ENCODE data around the gene NRXN3.
"Not testable (repeated sequence)": the region's sequence is repeated elsewhere in the genome, so short reads cannot be mapped to it uniquely, and the experiment has no call there.

NRXN3 gene

DNA sequence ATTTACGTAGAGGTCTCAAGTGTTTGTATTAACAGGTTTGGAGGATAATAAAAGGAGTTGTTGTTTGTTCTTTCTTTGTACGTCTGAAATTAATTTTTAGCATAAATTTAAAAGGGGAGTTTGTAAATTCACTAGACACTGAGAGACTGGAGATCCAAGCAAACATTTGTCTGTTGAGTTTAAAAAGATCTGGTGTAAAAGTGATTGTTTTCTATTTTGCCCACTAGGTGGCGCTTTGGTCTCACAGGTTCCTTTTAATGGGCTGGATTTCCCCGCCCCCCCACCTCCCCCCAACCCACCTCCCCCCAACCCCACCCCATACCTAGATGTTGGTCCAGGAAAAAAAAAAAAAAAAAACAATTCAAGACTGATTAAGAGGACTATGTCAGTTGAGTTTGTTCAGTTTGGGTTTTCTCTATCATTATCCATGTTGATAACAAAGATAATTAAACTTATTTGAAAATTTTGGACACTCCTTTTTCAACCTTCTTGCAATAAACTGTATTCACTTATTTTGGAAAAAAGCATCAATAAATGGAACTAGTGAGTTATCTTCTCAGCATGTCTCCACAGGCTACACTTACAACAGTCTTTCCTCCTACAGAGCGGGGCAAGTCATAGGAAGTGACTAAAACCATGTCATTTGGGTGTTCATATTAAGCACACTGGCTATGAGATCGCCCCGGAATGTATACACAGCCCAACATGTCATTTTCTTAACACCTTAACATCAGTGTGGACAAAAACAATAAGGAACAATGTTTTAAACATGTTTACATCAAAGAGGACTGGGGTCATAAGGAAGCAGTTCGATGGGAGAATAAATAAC lies 841.1 kb downstream of the NRXN3 start:
- Histone ChIP-seq H3K27ac (no peak overlapping the region), H3K4me3 (no peak overlapping the region)

DNA sequence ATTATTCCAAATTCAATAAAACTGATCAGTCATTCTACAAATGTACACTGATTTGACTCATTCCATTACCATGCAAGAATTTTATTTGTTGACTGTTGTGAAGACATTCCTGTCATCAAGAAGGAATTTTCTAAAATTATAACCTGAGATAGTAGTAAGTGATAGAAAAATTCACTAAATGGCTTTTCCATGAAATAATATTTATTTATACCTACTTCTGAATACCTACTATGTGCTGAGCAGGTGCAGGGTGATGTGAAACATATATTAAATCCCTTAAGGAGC lies 841.7 kb downstream of the NRXN3 start:
- no peak overlapping the region for H3K4me3 ChIP-seq
- H3K27ac ChIP-seq: no peak overlapping the region

DNA sequence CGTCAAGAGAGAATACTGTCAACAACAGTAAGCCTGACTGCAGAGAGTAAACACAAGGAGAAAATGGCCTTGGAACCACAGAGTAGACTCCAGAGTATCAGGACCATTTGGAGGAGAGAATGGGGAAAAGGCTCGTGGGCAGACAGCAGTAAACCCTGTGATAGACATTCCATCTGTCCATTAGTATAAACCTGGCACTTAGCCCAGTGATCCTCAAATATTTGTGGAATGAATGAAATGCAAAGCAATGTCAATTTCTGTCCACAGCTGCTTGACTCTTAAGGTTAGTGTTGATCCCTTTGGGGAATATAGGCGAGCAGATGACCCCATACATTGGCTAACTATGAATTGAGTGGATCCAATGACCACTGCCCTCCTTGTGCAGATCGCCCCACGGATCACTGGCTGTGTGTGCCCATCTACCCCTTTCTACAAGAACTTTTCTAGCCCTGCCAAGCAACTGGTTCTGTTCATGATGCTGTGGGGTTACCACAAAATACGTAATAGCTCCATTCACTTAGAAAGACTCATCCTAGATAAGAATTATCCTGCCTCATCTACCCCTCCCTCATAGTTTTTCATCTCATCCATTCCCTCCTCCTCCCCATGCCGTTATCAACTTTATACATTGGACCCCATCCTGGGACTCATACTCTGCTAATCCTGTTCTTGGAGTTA lies 846.8 kb downstream of the NRXN3 start:
- Histone ChIP-seq H3K4me3 (no peak overlapping the region), H3K27ac (no peak overlapping the region)

DNA sequence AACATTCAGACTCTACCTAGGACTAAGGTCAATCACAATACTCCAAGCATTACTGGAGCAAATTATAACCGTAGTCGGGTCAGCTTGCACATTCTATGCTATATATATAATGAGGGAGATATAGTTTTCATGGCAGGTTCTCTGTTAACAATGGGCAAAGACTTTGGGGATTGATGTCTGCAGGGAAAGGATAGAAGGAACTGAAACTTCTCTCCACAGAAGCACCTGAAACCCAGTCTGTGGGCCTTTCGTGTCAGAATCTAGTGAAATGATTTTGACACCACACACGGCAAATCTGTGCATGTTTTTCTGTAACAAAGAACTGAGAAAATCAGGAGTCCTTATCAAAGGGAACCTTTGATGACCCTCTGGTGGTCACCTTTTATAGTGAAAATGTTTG lies 847.4 kb downstream of the NRXN3 start:
- no peak overlapping the region for H3K27ac ChIP-seq
- H3K4me3 ChIP-seq: no peak overlapping the region

DNA sequence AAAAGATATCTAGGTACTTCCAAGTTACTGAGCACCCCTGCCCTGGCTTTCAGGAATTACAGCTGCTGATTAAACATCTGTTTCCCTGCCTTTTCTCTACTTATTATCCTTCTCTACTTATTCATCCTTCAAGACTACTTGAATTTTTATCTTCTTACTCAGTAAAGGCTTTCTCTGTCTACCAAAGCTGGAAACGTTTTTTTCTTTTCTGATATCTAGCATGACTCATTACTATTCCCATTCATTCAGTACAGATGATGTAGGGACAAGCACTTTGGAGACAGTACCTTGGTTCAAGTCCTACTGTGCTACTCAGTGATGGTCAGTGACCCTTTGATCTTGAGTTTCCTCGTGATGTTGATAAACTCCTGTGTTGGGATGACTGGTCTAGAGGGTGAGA lies 848.7 kb downstream of the NRXN3 start:
- no peak overlapping the region for H3K27ac ChIP-seq

DNA sequence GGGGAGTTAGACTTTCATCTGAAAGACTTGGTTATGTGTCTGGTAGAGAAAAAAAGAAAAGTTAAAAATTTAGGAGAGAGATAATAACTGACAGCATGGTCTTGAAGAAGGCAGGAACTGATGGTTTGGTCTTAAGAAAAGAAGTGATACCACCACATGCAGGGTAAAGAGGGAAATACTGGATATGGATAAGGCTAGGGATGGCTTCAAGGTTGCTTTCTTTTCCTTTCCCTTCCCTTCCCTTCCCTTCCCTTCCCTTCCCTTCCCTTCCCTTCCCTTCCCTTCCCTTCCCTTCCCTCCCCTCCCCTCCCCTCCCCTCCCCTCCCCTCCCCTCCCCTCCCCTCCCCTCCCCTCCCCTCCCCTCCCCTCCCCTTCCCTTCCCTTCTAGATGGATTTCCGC lies 849.7 kb downstream of the NRXN3 start:
- not testable (repeated sequence) for H3K4me3 ChIP-seq, H3K27ac ChIP-seq

More for the DNA sequence above, 848.7 kb downstream of the NRXN3 start:
- no peak overlapping the region for H3K4me3 ChIP-seq

DNA sequence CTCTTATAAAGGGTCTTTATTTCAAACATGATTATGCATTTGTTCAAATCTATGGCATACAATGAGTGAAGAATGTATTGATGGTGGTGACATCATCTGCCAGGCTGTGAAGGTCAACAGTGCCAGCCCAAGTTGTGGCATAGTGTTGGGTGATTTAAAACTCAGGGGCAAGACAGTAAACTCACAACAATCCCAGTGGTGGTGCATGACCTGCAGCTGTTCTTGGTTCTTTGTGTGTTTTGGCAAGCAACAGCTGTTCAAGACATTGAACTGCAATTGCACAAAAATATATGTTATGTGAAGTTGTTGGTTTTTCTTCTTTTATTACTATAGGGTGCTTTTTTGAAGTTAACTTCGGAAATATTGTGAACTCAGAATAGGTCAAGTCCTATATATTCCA lies 851.6 kb downstream of the NRXN3 start:
- Histone ChIP-seq H3K4me3 (no peak overlapping the region), H3K27ac (no peak overlapping the region)

DNA sequence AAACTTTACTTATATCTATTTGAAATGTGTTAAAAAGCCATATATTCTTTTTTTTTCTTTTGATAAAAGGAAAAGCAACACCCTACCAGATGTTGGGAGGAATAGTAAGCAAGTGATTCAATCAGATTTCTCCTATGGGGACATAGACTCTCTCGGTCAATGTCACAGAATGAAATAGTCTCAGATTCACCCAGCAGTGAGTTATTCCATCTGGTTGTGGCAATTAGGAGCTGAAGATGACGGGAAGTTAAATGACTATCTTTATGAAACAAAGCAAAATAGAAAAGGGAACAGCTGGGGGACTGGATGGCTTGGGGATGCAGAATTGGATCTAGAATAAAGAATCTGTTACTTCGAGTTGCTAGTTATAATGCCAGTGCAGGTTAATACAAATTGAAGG lies 857.0 kb downstream of the NRXN3 start:
- Histone ChIP-seq H3K4me3 (no peak overlapping the region), H3K27ac (no peak overlapping the region)

DNA sequence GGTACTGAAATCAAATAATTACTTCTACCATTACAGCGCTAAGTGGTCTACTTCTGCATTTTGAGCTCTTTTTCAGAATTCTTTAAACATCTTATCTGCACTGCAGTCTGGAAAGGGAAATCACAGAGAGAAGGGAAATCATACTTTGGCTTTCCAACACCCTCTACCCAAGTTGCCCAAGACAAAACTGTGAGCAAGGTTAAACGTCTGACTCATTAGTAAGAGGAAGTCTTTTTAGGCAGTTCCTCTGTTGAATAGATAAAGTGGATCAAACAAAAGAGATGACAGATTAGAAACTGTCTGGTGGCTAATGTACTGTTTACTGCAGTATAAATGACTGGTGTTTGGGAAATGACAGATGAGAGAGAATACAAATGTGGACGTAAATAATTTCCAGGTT lies 858.1 kb downstream of the NRXN3 start:
- no peak overlapping the region for H3K4me3 ChIP-seq
- H3K27ac ChIP-seq: no peak overlapping the region

DNA sequence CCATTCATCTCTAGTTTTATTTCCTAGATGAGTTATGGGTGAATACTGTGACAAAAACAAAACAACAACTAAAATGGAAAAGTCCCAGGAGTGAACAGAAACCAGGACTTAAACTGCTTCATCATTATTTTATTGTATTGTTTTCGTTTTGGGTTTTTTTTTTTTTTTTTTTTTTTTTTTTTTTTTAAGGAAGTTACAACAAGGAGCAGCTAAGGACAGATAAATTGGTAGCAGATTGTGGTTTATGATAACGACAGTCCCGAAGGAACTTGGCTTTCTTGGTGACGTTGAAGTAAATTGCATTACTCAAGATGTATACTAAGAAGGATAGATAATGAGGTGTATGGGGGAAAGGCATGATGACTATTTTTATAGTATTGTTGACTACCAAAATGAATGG lies 866.3 kb downstream of the NRXN3 start:
- Histone ChIP-seq H3K27ac (no peak overlapping the region), H3K4me3 (no peak overlapping the region)

DNA sequence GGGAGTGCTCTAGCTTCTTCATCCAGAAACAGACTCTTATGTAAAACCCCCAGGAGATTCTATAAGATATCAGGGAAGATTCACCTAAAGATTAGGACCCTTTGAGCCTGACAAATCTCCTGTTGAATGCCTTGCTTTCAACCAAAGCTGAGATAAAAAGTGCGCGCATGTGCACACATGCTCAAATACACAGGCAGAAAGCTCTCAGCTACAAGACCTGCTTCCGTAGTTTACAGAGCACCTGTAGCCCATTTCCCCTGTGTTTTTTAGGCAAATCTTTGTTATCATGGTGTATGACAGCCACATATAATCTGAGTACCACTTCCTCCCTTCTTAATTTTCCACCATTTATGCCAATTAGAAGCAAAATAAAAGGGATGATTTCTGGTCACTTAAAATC lies 866.9 kb downstream of the NRXN3 start:
- Histone ChIP-seq H3K27ac (no peak overlapping the region), H3K4me3 (no peak overlapping the region)

DNA sequence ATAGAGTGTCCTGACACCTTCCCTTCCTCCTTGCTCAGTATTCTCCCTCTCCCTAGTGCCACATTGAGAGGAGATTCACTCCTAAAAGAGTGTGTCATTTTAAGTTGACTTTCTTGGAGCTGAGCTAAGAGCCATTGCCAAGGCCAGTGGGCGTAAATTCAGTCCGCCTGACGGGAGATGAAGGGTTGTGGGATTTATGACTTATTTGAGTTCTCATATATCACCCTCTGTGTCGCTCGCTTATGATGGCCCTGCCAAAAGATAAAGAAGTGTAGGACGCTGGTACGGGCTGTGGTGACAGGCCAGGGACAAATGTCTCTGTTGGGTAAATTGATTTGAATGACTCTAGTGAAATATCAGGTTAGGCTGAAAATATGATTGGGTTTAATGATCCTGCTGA lies 867.4 kb downstream of the NRXN3 start:
- H3K27ac ChIP-seq: no peak overlapping the region
- H3K4me3 ChIP-seq: no peak overlapping the region

DNA sequence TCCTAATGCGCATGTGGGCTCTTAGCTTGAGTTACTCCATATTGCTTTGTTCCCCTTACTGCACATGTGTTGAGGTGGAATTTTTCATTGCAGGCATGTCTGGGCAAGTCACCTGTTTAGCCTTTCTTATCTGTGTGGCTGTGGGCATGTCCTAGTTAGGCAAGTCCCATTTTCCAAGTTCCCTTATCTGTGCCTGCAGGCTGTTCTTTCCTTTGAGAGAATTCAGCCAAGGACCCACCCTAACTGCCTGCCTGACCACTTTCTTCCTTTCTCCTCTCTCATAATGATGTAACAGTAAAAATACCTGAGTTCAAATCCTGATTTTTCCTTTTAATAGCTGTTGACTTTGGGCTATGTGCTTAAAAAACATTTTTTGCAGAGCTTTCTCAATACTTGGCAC lies 870.6 kb downstream of the NRXN3 start:
- Histone ChIP-seq H3K4me3 (no peak overlapping the region), H3K27ac (no peak overlapping the region)

DNA sequence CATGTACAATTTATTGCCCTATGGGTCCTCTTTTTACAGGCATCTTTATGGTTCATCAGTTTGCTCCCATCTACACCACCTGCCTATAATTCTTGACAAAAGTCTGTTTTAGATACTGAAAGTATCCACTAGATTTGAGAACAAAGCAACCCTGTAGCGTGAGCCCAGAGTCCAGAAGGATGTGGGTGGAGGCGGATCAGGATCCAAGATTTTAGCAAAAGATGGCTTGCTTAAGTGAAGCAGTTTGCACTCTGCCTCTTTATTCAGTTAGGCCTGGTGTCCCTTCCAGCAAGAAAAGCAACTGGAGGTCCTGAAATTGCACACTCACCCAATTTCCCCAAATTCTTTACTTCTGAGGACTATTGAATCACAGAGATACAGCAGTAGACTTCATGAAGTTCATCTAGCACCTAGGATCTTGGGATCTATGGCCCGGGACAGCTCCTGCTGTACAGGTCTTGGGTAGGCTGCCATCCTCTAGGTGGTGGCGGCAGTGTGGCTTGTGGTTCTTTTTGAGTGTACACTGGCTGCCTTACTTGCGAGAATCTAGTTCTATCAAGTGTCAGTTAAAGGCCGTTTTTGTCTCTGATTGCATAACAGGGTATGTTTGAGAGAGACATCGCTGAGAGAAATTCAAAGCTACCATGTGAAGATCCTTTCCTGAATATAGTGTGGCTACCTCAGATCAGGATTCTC lies 873.2 kb downstream of the NRXN3 start:
- no peak overlapping the region for H3K27ac ChIP-seq
- no peak overlapping the region for H3K4me3 ChIP-seq

DNA sequence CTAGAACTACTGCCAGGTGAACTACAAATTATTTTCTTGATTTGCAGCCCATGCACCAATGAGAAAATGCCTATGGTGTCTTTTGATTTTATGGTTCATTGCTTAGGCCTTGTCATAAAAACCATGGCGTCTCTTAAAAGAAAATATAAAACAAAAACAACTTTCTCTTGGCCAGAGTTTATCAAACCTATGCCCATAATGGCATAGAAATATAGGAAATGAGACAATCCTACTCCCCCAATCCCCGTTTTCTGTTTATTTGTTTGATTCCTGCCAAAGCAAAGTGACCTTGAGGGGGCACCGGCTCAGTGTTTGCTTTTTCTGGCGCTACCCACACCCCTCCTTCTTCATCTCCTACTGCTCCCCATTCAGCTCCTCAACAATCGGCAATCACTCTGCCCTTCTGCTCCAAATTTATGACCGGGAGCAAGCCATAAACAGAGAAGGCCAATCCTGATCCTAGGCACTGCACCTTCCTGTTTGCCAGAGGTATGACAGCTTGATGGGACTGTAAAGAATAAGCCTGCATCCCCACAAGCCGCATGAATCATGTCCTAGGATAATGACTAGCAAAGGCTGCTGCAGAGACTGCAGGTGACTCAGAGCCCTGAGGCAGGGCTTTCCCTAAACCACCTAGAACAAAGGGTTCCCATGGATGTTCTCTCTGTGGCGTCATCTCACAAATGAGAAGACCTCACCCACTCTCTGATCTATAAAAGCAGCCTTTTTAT lies 874.9 kb downstream of the NRXN3 start:
- H3K4me3 ChIP-seq: no peak overlapping the region
- H3K27ac ChIP-seq: no peak overlapping the region

DNA sequence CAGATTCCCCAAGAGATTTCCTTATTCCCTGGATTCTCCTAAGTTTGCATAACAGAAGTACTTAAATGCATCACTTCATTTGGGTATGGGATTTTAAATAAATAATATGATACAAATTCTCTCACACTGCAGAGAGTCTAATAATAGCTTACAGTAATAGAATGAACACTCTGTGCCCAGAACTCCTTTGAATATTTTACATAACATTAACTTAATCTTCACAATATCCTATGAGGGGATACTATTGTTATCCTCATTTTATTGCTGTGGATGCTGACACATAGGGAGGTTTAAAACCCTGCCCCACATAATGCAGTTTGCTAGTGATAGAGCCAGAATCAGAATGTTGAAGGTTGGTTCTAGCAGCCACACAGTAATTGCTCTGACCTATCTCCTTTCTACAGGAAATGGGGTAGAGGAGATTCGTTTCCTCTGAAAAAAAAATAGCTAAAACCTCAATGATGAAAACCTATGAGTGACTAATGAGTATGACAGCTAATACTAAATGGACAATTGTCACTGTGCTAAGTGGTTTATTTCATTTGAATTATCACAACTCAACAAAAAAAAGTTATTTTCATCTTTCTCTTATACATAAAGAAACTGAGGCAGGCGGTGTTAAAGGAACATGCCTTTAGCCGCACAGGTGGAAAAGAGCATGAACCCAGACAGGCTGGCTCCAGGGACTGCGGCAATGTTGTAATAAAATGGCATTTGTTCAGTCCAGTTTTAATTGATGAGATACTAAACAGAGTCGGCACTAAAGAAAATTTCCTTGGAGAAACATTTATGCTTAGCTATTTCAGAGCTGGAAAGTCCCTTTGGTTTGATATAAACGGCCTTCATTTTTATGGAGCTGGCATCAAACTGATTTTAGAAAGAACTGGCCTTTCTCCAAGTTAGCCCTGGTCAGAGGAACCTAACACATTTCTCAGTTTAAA lies 880.9 kb downstream of the NRXN3 start:
- H3K27ac ChIP-seq: no peak overlapping the region
- H3K4me3 ChIP-seq: no peak overlapping the region

DNA sequence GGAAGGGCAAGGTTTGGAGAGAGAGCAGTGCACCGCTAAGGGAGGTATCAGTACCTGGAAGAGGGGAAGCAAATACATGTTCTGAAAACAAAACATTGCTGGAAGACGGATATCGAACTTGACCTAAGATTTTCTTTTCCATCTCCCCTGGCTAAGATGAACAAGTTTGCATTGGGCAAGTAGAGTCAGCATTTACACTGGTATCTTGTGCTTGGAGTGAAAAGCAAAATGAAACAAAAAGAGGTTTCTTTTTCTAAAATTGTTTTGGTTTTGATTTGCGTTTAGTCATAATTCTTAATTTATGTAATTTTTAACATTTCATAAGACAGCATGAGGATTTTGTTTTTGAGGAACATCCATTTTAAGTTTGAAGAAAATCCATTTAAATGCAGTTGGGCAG lies 881.6 kb downstream of the NRXN3 start:
- no peak overlapping the region for H3K27ac ChIP-seq
- H3K4me3 ChIP-seq: no peak overlapping the region

DNA sequence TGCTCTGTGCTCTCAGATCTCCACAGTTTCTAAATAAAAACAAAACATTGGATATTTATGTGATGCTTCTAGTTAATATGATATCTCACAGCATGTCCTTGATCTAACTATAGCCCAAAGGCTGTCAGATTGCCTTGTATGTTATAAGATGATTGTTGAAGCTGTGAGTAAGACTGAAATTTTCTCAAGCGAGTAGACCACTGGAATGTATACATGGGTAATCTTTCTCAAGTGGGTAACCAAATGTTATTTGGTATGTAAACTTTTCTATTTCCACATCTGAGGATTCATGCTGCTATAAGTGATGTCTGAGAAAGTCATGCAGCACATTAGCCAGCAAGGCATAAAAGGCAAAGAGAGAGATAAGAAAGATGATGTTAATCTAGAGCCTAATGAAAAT lies 886.7 kb downstream of the NRXN3 start:
- H3K4me3 ChIP-seq: no peak overlapping the region
- no peak overlapping the region for H3K27ac ChIP-seq

DNA sequence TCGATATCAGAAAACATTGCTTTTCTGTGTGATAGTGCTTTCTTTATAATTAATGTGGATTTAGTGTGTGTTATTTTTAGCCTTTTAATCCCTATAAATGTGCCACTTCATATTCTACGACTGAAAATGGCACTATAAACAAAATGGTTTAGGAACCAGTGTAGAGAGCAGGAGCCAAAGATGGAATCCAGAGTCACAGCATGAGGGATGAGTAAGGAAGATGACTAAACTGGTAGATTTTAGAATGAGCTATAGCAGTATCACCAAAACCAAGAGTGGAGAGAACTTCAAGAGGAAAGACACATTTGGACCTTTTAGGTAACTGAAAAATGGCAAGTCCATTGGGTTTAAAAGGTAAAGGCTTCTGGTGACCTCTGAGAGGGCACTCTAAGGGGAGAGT lies 887.2 kb downstream of the NRXN3 start:
- Histone ChIP-seq H3K27ac (no peak overlapping the region), H3K4me3 (no peak overlapping the region)

DNA sequence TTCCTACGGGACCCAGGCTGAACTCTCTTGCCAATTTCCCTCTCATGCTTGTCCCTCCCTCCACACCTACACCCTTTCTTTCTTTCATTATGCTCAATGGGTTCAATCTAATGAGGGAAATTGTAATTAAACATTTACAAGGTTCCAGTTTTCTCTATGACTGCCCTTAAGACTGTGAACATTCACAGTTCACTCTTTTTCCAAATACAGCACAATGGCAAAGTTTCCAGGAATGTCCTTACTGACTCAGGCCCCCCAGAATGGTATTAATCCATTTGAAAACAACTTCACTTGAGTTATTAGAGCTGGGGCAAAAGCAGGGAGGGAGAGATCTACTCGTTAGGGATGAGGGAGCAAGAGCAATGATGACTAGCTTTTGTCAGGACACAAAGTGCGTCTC lies 892.1 kb downstream of the NRXN3 start:
- Histone ChIP-seq H3K27ac (no peak overlapping the region), H3K4me3 (no peak overlapping the region)
